ENCODE data around the gene PCDHA1.

PCDHA1 gene

GRCh38 chr5:140855772-140856674 is 70.1 kb downstream of the PCDHA1 start, which contains the start of gene PCDHA10:
Gene PCDHA10, plus strand, starts transcription at chr5:140855897. Its CDS starts 152 bp downstream, at chr5:140856049.
- TF ChIP-seq, protein P1, sequence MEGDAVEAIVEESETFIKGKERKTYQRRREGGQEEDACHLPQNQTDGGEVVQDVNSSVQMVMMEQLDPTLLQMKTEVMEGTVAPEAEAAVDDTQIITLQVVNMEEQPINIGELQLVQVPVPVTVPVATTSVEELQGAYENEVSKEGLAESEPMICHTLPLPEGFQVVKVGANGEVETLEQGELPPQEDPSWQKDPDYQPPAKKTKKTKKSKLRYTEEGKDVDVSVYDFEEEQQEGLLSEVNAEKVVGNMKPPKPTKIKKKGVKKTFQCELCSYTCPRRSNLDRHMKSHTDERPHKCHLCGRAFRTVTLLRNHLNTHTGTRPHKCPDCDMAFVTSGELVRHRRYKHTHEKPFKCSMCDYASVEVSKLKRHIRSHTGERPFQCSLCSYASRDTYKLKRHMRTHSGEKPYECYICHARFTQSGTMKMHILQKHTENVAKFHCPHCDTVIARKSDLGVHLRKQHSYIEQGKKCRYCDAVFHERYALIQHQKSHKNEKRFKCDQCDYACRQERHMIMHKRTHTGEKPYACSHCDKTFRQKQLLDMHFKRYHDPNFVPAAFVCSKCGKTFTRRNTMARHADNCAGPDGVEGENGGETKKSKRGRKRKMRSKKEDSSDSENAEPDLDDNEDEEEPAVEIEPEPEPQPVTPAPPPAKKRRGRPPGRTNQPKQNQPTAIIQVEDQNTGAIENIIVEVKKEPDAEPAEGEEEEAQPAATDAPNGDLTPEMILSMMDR (IDR thresholded peaks at IDR 0.05; ENCODE audit: insufficient read depth, missing control alignments): no peak
- DNase-seq (ENCODE audit: insufficient read length, low spot score) (no peak), FAIRE-seq (no peak)

- TF ChIP-seq, protein P1 (IDR thresholded peaks at IDR 0.05; ENCODE audit: insufficient read depth, missing control alignments): no peak
- FAIRE-seq (no peak), DNase-seq (ENCODE audit: insufficient read length, low spot score) (no peak)
Observed at GRCh38 chr5:140857177-140857986, 71.4 kb downstream of the PCDHA1 start.

DNA sequence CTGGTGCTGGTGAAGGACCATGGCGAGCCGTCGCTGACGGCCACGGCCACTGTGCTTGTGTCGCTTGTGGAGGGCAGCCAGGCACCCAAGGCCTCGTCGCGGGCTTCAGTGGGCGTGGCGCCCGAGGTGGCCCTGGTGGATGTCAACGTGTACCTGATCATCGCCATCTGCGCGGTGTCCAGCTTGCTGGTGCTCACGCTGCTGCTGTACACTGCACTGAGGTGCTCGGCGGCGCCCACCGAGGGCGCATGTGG is 72.0 kb downstream of the PCDHA1 start:
- FAIRE-seq (no peak), DNase-seq (ENCODE audit: insufficient read length, low spot score) (no peak)
- TF ChIP-seq, protein P1 (IDR thresholded peaks at IDR 0.05; ENCODE audit: insufficient read depth, missing control alignments): no peak

- TF ChIP-seq, protein P1 (IDR thresholded peaks at IDR 0.05; ENCODE audit: insufficient read depth, missing control alignments): no peak
- FAIRE-seq: no peak
Observed at GRCh38 chr5:140862441-140863295, 76.7 kb downstream of the PCDHA1 start.

DNA sequence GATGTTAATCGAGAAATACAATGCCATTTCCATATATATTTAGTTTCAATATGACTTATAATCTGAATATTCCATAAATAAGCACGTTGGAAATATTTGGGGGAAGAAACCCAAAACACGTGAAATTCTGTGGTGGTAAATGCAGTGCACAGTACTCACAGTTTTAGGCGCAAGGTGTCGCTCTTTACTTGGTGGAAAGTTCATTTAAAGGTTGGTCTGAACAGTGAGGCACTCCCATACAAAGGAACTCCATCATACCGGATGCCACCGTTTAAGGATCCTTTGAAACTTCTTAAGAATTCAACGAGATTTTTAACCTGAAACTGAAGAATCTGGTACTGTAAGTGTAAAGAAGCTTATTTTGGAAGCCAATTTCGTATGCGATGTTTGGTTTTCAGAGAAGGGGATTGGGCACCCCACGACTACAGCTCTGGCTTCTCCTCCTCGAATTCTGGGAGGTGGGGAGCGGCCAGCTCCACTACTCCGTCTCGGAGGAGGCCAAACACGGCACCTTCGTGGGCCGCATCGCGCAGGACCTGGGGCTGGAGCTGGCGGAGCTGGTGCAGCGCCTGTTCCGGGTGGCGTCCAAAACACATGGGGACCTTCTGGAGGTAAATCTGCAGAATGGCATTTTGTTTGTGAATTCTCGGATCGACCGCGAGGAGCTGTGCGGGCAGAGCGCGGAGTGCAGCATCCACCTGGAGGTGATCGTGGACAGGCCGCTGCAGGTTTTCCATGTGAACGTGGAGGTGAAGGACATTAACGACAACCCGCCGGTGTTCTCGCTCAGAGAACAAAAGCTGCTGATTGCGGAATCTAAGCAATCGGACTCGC is 83.0 kb downstream of the PCDHA1 start, which contains the start of gene PCDHA11:
Gene PCDHA11, plus strand, starts transcription at position 237 of the 834 bp plus-strand sequence. Its CDS starts 147 bp downstream, at position 384.
- TF ChIP-seq, protein P1 (IDR thresholded peaks at IDR 0.05; ENCODE audit: insufficient read depth, missing control alignments): no peak
- DNase-seq (ENCODE audit: insufficient read length, low spot score): no peak
- FAIRE-seq: no peak

More at GRCh38 chr5:140862441-140863295, 76.7 kb downstream of the PCDHA1 start:
- DNase-seq (ENCODE audit: insufficient read length, low spot score): no peak

GRCh38 chr5:140869555-140869886 is 83.6 kb downstream of the PCDHA1 start:
- TF ChIP-seq, protein P1 (IDR thresholded peaks at IDR 0.05; ENCODE audit: insufficient read depth, missing control alignments): peak; percentile 20
- DNase-seq (ENCODE audit: insufficient read length, low spot score) (no peak), FAIRE-seq (no peak)

All from D721Med (cell line).